CD4-positive, alpha-beta T cell treated with Interferon alpha-2 for 1 hour (primary cell): ENCODE data around the gene NKRF.

Experiments used
- DNase-seq, 2 donors: peaks; one replicate each; pipeline ENCODE4 v3.0.0-alpha.2; 2020 to 2022

Gene NKRF

DNA sequence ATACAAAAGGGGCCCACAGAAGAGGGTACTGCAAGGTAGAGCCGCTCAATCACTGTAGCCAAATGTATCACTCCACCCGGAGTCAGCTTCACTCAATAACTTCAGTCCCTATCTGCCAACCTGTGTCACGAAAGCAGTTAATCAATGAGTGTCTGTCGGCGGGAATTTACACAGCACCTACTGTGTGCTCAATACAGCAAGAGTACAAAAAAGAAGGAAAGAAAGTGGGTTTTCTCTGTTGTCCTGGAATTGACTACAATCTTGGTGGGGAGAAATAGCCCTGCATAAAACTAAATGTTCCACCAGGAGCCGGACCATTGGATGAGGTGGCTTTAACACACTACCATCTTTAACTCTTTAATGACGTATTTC is 780 bp upstream of the NKRF start:
- no peak for DNase-seq

DNA sequence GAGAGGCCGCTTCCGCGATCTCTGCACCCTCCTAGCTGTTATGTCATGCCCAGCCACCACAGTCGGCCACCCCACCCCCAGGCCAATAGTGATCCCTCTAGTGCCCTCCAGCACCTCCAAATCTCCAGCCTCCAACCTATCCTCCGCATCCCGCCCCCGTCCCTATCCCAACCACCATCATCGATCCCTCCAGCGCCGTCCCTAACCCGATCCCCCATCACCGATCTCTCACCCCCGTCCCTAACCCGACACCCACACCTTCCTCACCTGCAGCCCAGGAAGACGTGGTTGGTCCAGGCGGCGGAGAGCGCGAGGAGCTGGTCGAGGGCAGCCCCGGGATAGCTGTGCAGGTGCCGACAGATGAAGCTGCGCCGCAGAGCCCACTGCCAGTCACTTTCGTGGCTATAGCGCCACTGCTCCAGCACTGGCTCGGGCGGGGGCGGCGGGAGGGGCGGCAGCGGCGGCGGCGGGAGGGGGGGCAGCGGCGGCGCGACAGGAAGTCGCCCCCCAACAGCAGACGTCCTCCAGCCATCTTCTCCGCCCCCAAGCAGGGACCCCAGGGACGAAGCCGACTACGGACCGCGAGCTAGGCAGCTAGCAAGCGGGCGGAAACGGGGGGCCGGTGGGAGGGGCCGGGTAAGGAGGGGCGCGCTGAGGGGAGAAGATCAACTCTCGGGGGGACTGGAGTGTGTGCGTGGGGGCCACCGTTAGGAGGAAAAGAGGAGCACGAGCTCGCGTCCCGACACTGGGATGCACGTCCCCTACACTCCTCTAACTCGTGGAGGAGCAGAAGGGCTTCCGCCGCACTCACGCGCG is 552 bp downstream of the NKRF start:
- peak; percentile 47 to 57 for DNase-seq

DNA sequence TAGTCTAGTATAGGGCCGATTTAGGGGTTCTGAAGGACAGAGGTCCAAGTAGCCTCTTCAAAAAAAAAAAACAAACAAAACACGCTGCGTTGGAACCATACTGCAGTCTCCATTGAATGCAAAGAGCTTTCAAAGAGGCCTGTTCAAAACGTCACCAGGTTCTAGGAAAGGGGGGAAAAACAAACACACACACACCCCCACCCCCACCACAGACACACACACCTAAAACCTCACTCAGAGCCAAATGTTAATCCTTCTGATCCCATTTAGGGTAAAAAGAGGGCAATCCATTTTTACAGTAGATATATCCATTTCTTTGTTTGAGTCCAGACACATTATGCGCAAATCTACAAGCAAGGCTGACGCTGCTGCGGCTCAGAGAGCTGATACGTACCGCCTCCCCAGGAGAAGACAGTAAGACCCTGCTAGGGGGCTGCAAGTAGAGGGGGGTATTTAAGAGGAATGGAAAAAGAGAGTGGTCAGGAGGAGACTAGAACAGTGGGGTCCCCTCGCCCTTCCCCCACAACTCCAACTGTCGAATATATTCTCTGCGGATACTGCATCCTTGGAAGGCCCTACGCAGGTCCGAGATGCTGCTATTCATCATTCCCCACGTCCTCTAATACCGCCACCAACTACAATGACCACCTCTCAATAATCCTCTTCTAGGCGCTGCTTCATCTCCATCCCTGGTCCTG is 1.3 kb downstream of the NKRF start:
- DNase-seq, result peak; percentile 14 to 38

DNA sequence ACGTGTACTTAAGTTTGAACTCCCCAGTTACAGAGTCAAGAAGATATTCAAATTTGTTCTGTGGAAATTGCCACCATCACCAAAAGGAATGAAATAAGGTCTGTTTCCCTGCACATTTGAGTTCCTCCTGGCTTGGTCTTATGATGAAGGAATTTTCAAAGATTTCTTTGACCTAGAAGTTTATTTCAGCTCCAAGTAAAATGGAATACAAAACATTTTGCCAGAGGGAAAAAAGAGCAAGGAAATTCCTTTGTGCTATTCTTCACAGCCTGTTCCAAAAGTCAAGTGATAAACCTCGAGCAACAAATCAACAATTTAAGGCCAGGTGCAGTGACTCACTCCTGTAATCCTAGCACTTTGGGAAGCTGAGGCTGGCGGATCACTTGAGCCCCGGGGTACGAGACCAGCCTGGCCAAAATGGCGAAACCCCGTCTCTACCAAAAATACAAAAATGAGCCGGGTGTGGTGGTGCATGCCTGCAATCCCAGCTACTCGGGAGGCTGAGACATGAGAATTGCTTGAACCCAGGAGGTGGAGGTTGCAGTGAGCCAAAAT is 3.4 kb downstream of the NKRF start:
- DNase-seq, result no peak

DNA sequence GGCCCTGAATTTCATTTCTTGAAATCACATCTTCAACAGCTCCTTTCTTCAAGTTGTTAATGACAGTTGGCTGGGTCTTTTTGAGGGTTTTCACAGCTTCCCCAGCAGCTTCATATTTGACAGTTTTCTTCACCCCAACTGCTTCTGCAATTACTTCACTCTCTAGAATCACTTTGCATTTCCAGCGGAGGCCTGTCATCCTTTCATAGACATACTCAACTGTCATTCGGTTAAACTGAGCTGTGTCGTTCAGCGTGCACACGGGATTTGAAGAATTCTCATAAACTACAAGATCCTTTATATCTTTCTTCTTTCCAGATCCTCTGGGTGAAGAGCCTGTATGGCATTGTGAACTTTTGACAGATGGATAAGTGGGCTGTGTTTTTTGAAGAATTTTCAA is 16.4 kb downstream of the NKRF start:
- no peak for DNase-seq

DNA sequence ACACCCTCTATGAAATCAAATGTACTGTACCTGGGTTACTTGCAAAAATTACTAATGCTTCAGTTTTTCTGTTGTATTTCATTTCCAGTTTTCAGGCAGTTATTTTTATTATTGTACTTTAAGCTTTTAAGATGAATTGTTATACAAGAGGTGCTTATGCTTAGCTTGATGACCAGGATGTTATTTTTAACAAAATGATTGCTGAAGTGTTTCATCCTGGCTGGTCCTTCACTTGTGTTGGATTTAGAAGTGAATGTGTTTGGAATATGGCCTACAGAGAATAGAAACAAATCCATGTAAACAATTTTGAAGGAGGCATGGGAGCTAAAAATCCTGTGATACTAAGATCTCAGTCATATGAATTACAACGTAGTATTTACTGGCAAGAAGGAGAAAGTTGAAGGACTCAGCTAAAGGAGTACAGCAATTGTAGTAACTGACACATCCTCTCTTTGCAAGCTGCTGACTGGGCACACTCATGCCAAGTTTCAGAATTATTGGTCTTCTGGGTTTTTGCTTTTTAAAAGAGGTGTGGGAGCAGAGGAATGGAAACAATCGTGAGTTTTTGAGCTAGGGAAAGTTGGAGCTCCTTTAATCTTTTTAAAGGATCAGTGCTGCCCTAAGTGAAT is 22.7 kb downstream of the NKRF start:
- DNase-seq, result no peak

DNA sequence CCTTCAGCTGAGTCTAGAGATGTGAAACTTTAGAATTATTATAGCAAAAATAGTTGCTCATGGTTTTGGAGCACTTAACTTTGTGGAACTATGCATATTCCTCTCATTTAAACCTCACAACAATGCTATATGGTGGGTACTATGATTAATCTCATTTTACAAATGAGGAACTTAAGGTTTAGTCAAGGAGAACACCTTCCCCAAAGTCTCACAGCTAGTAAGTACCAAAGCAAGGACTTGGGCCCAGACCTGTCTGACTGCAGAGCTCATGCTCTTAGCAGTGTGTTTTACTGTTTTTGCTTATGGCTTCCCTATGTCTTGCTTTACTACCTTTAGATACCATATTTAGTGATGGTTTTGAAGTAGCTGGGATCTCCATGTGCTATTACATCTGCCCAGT is 26.8 kb downstream of the NKRF start:
- DNase-seq, result peak in 1 of 2 donors; percentile 2

DNA sequence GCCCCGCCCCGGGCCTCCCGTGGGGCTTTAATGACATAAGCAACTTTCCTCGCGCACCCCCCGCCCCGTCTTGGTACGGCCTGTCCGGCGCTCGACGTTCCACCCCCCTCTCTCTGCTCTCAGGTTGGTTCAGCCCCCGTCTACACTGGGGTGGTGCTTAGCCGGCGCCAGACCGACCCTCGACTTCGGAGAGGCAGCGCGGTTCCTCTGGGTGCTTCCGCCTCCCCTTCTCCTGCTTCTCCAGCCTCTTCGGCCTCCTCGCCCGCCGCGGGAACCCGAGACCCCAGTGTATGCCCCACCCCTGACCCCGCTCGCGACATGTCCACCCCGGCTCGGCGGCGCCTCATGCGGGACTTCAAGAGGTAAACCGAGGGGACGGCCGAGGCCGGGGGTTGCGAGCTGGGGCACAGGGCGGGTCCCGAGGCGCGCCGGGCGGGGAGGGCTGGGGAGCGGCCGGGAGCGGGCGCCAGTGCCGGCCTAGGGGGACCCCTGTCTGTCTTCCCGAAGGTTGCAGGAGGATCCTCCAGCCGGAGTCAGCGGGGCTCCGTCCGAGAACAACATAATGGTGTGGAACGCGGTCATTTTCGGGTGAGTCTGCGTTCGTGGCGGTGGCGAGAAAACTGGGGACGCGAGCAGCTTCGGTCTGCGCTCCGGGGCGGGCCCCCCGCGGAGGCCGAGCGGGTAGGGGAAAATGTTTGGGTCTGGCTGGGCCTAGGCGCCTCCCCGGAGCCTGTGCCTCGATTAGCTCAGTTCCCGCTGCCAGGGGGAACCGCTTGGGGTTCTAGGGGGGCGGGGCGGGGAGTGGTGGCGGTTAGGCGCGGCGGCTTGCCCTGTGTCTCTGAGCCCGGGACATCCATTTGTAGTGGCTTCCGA is 31.6 kb downstream of the NKRF start, which contains the start of gene UBE2A:
Gene UBE2A, plus strand, starts transcription at position 170 of the 873 bp plus-strand sequence. Its CDS starts 149 bp downstream, at position 319.
- peak; percentile 89 to 93 for DNase-seq

DNA sequence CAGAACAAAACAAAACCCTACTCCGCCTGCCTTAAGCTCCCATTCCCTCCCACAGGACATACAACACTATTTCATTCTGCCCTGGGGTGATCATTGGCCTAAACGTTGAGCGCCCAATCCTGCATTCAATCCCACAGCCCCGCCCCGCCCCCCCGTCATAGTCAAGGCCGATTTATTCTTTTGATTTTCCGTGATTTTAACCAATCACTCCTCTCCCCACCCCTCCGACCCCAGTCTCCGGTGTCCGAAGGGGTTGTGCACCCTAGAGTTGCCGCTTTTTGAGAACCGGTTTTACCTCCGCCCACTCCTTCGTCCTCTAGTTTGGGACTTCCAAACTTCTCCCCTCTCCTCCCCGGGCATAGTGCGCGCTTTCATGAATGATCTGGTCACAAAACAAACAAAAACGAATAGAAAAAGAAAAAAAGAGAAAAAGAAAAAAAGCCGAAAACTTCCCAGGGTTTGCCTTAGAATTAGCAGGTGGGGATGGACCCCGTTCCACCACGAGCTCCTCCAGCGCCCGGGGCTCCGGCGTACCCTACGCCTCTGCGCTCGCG is 32.3 kb downstream of the NKRF start:
- DNase-seq, result peak in 1 of 2 donors; percentile 29

DNA sequence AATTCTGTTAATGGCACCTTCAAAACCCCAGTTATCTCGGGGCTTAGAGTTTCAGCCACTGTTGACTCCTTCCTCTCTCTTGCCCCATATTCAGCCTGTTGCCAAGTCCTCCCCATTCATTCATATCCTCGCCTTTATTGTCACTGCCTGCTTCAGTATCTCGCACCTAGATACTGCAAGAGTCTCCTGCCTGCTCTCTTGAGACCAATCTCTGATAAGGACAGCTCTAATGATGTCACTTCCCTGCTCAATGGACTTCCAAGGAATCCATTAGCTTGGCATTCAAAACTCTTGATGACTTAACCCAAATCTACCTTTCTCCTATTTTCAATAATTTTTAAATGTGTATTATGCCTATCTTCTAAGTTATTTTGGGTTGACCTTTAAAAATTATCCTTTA is 33.0 kb downstream of the NKRF start:
- no peak for DNase-seq

DNA sequence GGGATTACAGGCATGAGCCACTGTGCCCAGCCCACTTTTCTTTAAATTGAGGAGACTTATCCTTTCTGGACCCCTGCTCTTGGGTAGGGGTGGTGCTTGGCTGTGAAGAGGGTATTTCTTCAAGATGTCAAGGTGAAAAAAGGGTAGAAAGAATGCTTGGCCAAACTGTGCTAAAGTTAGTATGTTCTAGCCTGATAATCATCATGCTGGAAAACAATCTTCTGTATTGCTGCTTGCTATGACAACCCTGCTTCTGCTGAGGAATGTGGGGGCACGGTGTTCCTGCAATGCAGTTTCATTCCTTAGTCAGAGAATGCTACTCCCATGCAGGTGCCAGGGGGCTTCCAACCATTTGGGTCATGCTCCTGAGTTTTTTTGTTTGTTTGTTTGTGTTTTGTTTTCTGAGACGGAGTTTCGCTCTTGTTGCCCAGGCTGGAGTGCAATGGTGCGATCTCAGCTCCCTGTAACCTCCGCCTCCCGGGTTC is 35.8 kb downstream of the NKRF start:
- DNase-seq, result no peak

DNA sequence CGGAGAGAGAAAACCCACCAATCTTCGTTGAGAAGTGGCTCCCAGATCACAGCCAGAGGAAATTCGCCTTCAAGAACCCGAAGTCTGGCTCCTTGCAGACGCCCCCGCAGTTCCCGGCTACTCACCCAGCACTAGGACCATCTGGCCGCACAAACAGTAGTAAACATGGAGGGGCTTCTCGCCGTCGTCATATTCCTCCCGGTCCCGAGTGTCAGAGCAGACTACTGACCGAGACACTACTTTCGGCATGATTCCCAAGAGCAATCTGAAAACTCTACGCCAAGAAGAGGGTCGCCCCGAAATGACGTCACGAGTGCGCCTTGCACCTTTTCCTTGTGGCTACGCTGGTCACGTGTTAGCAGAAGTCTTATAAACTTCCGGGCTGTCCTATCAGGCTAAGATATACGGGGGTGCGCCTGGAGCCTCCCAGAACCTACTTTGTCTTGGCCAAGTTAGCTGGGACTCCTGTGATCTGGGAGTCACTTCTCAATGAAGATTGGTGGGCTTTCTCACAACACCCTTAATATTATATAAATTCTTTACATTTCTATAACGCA is 41.0 kb downstream of the NKRF start, which contains the start of gene STEEP1:
Gene STEEP1, minus strand, starts transcription at position 303 of the 557 bp plus-strand sequence. Its CDS starts 54 bp downstream, at position 249.
- peak; percentile 87 to 88 for DNase-seq

DNA sequence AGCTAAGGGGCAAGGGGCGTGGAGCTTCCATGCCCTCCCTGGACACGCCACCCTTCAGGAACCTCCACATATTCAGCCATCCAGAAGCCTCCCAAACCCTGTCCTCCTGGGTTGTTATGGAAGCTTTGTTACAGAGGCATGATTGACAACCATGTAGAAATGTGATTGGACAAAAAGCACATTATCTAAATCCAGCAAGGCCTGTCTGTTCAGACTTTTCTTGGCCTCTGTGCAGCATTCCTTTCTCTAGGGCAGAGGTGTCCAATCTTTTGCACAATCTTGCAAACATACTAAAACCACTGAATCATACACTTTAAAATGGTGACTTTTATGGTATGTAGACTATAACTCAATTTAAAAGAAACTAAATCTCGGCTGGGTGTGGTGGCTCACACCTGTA is 53.7 kb downstream of the NKRF start:
- no peak for DNase-seq

DNA sequence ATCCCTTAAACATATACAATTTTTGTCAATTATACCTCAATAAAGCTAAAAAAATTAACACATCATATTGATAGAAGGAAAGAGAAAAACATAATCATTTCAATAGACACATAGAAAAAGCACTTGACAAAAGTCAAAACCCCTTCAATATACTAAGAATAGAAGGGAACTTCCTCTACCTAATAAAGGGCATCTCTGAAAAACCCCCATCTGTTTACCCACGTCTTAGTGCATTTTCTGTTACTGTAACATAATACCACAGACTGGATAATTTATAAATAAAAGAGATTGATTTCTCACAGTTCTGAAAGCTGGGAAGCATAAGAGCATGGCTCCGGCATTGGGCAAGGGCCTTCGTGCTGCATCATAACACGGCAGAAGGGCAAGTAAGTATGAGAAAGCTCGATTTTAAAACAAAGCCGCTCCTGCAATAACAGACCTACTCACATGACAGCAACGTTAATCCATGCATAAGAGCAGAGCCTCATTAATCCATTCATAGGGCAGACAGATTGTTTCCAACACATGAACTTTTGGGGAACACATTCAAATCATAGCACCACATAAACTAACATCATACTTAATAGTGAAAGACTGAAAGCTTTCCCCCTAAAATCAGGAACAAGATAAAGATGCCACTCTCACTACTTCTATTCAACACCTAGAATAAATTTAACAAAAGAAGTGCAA is 56.8 kb downstream of the NKRF start:
- DNase-seq, result no peak

DNA sequence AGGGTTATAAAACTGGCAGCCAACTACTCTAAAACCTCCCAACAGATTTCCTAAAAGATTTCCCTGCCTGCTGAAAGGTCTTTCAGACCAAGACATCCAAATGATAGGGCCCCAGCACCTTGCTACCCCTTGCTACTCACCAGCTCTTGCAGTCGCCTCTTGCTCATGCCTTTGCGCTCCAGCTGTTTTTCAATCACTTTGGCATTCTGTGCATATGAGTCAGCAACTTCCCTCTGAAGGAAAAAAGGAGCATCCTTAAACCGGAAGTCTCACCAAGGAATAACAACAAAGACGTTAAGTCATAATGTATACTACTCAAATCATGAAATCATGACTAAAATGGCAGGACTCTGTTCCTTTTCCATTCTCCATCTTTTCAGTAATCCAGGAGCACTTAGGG is 65.0 kb downstream of the NKRF start:
- no peak for DNase-seq

DNA sequence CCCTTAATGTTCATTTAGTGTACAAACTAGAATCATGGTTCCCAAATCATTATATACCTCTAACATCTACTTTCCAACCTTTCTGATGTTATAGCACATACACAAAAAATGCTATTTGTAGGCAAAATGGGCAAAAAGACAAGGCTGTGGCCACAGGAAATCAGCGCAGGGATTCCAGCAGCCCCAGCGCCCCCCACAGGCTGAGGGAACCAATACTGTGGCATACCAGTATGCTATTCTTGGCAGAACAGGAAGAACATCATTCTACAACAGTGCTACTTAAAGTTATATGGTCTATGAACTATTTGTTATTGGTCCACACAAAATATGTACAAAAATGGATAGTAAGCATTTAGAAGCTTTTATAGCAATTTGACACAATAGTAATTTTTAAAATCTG is 66.4 kb downstream of the NKRF start:
- DNase-seq, result peak in 1 of 2 donors; percentile 15
